GM12878 (cell line): ENCODE results near the gene PCBP4. TPM values are rescaled to one million over a fixed set of nuclear protein-coding genes. Genes with fewer than 3 reads are reported as not detected.

Experiments
- ATAC-seq: fragments of 200-7000 bp; cut with Tn5 transposase; 3 replicates; pipeline ENCODE4 v1.9.1; 2020; ENCODE audit warnings: mild to moderate bottlenecking, moderate library complexity
- BruUV-seq: library from RNA; stranded (reverse); fragments of 400-500 nt; replicated peaks from 2 replicates; lab custom pipeline; 2021; lab: Mats Ljungman, UMichigan
- CTCF ChIA-PET: fragments of 300-600 bp; sonication (Branson Sonifier 250); formaldehyde crosslinking; extraction: SDS; loops from one replicate; lab custom pipeline; 2021; ENCODE audit warnings: inconsistent platforms; lab: Yijun Ruan, JAX
- POLR2A ChIA-PET: fragments of 350-600 bp; formaldehyde crosslinking; extraction: SDS; loops from one replicate; lab custom pipeline; 2021; ENCODE audit warnings: inconsistent platforms; lab: Charles Lee
- RAD21 ChIA-PET: fragments of 300-600 bp; sonication (Branson Sonifier 250); formaldehyde crosslinking; loops from one replicate; lab custom pipeline; 2023; ENCODE audit warnings: antibody characterized with exemption; ENCODE audit not compliant: unreplicated experiment; lab: Charles Lee
- SMC1A ChIA-PET: fragments of 300-600 bp; sonication (Branson Sonifier 250); formaldehyde crosslinking; loops from one replicate; lab custom pipeline; 2023; ENCODE audit not compliant: unreplicated experiment, uncharacterized antibody; lab: Charles Lee
- DNase-seq: peaks from one replicate; pipeline ENCODE4 v3.0.0-alpha.2; 2011; ENCODE audit warnings: low read depth, low spot score
- FAIRE-seq: peaks from 3 replicates; lab custom pipeline; 2011; peaks lifted over from hg19 to GRCh38; lab: Jason Lieb, UNC
- H2AFZ ChIP-seq: 2 replicates; pipeline ENCODE4 v1.6.0; 2011; ENCODE audit warnings: low read depth, low read length, control low read depth; ENCODE audit not compliant: control insufficient read depth
- H3K27ac ChIP-seq: 2 replicates; pipeline ENCODE4 v1.5.1; 2011; ENCODE audit warnings: control low read depth; ENCODE audit not compliant: control insufficient read depth, insufficient read depth
- H3K27me3 ChIP-seq, 2 experiments: replicated peaks in 1 of 2; 2 replicates each; pipeline versions ENCODE4 v1.6.0 to v1.6.1; 2011; ENCODE audit warnings: low read length in 1 of 2; ENCODE audit not compliant: control insufficient read depth in 2 of 2, insufficient read depth in 2 of 2
- H3K36me3 ChIP-seq, 2 experiments: 2 replicates each; pipeline ENCODE4 v1.5.1; 2011; ENCODE audit warnings: low read length in 1 of 2; ENCODE audit not compliant: control insufficient read depth in 2 of 2, insufficient read depth in 2 of 2
- H3K4me1 ChIP-seq: 2 replicates; pipeline ENCODE4 v1.6.1; 2011; ENCODE audit warnings: mild to moderate bottlenecking, low read length, moderate library complexity, mixed read lengths; ENCODE audit not compliant: control insufficient read depth, insufficient read depth
- H3K4me2 ChIP-seq: 2 replicates; pipeline ENCODE4 v1.6.0; 2011; ENCODE audit warnings: control low read depth; ENCODE audit not compliant: control insufficient read depth, insufficient read depth
- H3K4me3 ChIP-seq: fragments of 200-600 bp; sonication (generic); 2 replicates; pipeline ENCODE4 v1.5.1; 2016
- H3K79me2 ChIP-seq: 2 replicates; pipeline ENCODE4 v1.6.0; 2011; ENCODE audit warnings: low read length; ENCODE audit not compliant: control insufficient read depth, insufficient read depth
- H3K9ac ChIP-seq: 2 replicates; pipeline ENCODE4 v1.8.0; 2011; ENCODE audit warnings: low read length, control low read depth, mixed read lengths; ENCODE audit not compliant: control insufficient read depth, insufficient read depth
- H3K9me3 ChIP-seq: replicated peaks from 3 replicates; pipeline ENCODE4 v1.5.1; 2011; ENCODE audit warnings: mild to moderate bottlenecking, low read length; ENCODE audit not compliant: control insufficient read depth, insufficient read depth
- H4K20me1 ChIP-seq: 2 replicates; pipeline ENCODE4 v1.6.0; 2011; ENCODE audit not compliant: control insufficient read depth, insufficient read depth
- BCL11A ChIP-seq: IDR thresholded peaks from 2 replicates; pipeline ENCODE4 v1.6.1; 2011; ENCODE audit warnings: low read depth, low read length
- BMI1 ChIP-seq: fragments of 450-650 bp; IDR thresholded peaks from 2 replicates; pipeline ENCODE4 v1.6.1; 2016; ENCODE audit warnings: mild to moderate bottlenecking, moderate library complexity, borderline replicate concordance
- CUX1 ChIP-seq: IDR thresholded peaks from 2 replicates; pipeline ENCODE4 v1.6.1; 2012; ENCODE audit warnings: improper control_type of control experiment, low read depth, low read length; ENCODE audit not compliant: insufficient replicate concordance
- FOS ChIP-seq: IDR thresholded peaks from 3 replicates; pipeline ENCODE4 v1.6.1; 2011; ENCODE audit warnings: borderline replicate concordance; ENCODE audit not compliant: insufficient read length; ENCODE audit errors: extremely low read depth
- NFXL1 ChIP-seq: fragments of 450-650 bp; IDR thresholded peaks from 2 replicates; pipeline ENCODE4 v1.6.1; 2017; ENCODE audit warnings: antibody characterized with exemption, mild to moderate bottlenecking, borderline replicate concordance
- PAX5 ChIP-seq: IDR thresholded peaks from 2 replicates; pipeline ENCODE4 v1.6.1; 2011; ENCODE audit warnings: low read depth, low read length, borderline replicate concordance
- RELB ChIP-seq: fragments of 450-650 bp; IDR thresholded peaks from 2 replicates; pipeline ENCODE4 v1.6.1; 2017; ENCODE audit warnings: low read depth, mild to moderate bottlenecking, moderate library complexity
- SIX5 ChIP-seq: IDR thresholded peaks from 2 replicates; pipeline ENCODE4 v1.6.1; 2011; ENCODE audit warnings: mild to moderate bottlenecking, low read depth, low read length, moderate library complexity; ENCODE audit not compliant: severe bottlenecking
- SPI1 ChIP-seq: IDR thresholded peaks from 2 replicates; pipeline ENCODE4 v1.6.1; 2011; ENCODE audit warnings: low read depth, mild to moderate bottlenecking, low read length, moderate library complexity, borderline replicate concordance; ENCODE audit not compliant: insufficient read depth
- SREBF2 ChIP-seq: IDR thresholded peaks from 2 replicates; pipeline ENCODE4 v1.6.1; 2012; ENCODE audit warnings: mild to moderate bottlenecking, low read length
- TBL1XR1 ChIP-seq: IDR thresholded peaks from 2 replicates; pipeline ENCODE4 v1.6.1; 2012; ENCODE audit warnings: low read depth, low read length, improper control_type of control experiment
- TCF3 ChIP-seq: IDR thresholded peaks from 2 replicates; pipeline ENCODE4 v1.6.1; 2012; ENCODE audit warnings: low read depth, mild to moderate bottlenecking, low read length, borderline replicate concordance; ENCODE audit not compliant: insufficient read depth
- WRNIP1 ChIP-seq: IDR thresholded peaks from 2 replicates; pipeline ENCODE4 v1.6.1; 2011; ENCODE audit warnings: low read depth, low read length, improper control_type of control experiment, borderline replicate concordance
- YBX1 ChIP-seq: fragments of 450-650 bp; IDR thresholded peaks from 2 replicates; pipeline ENCODE4 v1.6.1; 2016; ENCODE audit warnings: antibody characterized with exemption
- WGBS: methylation state at CpG from one replicate; pipeline ENCODE4 v1.1.6; 2016; ENCODE audit warnings: low lambda C conversion rate; ENCODE audit not compliant: insufficient replicate concordance, insufficient coverage; ENCODE audit errors: missing lambda C conversion rate; 5-methylcytosine and 5-hydroxymethylcytosine counted together
- in situ Hi-C: fragments of 300-500 bp; cut with MboI; formaldehyde crosslinking; loops from 9 replicates; pipeline ENCODE4 v1.14.3; 2018; ENCODE audit warnings: mixed read lengths
- intact Hi-C: fragments of 100-400 bp; cut with micrococcal nuclease; formaldehyde crosslinking; loops from one replicate; pipeline ENCODE4 v1.14.2; 2022; ENCODE audit not compliant: unreplicated experiment
- polyA plus RNA-seq, 11 experiments: library from polyadenylated mRNA; depleted of rRNA in 4 of 11; unstranded in 6 of 11; stranded (reverse) in 5 of 11; fragments of >200 nt; fragmentation: Nextera tagmentation in 4 of 11; fragmentation: Illumina TruSeq in 1 of 11; extraction: Ambion mirVana in 4 of 11; extraction: Trizol in 1 of 11; gene quantifications; 1 replicate in 1 of 11; 2 replicates in 10 of 11; pipeline versions ENCODE4 v1.2.1 to v1.2.3, GENCODE V29; 2011 to 2016; ENCODE audit warnings: inconsistent platforms in 2 of 11, missing spikeins in 2 of 11, low read depth in 1 of 11
- total RNA-seq, 4 experiments: library from RNA; depleted of rRNA in 3 of 4; stranded (reverse); fragments of >200 nt in 3 of 4; fragmentation: Illumina TruSeq in 1 of 4; extraction: Trizol in 1 of 4; gene quantifications; 2 replicates each; pipeline versions ENCODE4 v1.2.1 to v1.2.3, GENCODE V29; 2013 to 2021
- TF ChIP-seq, protein P1 (sequence below): IDR thresholded peaks from 2 replicates; pipeline ENCODE4 v1.6.1; 2011; ENCODE audit warnings: low read depth, low read length, improper control_type of control experiment, borderline replicate concordance

PCBP4 gene
- total and polyA plus RNA-seq, 10 of the 15 experiments (the other 5 are each of a cell fraction or from before 2014, with no cell fraction given) = 0.05 to 14.5 (median 4.2) TPM

- Histone ChIP-seq H3K27me3 (peaks cover 0 to 8% of the 10 kb centered on the region in 2 experiments; a peak in 3 of 4 replicates), H3K4me1 (no peaks in the 10 kb centered on the region), H3K36me3 (no peaks in the 10 kb centered on the region), H3K9ac (no peak overlapping the region), H3K79me2 (no peaks in the 10 kb centered on the region), H3K4me2 (no peak overlapping the region), H4K20me1 (no peaks in the 10 kb centered on the region), H3K9me3 (no peaks in the 10 kb centered on the region), H3K4me3 (no peak overlapping the region), H3K27ac (no peak overlapping the region), H2AFZ (no peak overlapping the region)
- no peak for FAIRE-seq
- ChIA-PET POLR2A (no interaction called here), RAD21 (interaction anchor here (1.2 kb wide), 1 partner anchor 12 kb away, joined by 3 read pairs; the partner anchor contains the start of gene RRP9), SMC1A (interaction anchor here (0.6 kb wide), 1 partner anchor 293 kb away, joined by 3 read pairs; no protein-coding TSS in a partner anchor), CTCF (interaction anchor here (1.2 to 1.6 kb wide), 4 partner anchors 11 to 29 kb away, joined by 4 to 5 read pairs (median 4); partner anchors contain the start of genes ABHD14B, PARP3 and RRP9)
- in situ Hi-C loops (no loop called here), intact Hi-C loops (no loop called here)
- WGBS = 63% methylated on average over 3 of the region's 3 CpGs
- BruUV-seq = no TSS peak
- no peak for ATAC-seq
- TF ChIP-seq BMI1 (no peak), TCF3 (no peak), PAX5 (no peak), SIX5 (no peak), FOS (no peak), SPI1 (no peak), BCL11A (no peak), TBL1XR1 (no peak), NFXL1 (no peak), SREBF2 (no peak), CUX1 (no peak), RELB (no peak), YBX1 (no peak), WRNIP1 (no peak)
- TF ChIP-seq, protein P1, sequence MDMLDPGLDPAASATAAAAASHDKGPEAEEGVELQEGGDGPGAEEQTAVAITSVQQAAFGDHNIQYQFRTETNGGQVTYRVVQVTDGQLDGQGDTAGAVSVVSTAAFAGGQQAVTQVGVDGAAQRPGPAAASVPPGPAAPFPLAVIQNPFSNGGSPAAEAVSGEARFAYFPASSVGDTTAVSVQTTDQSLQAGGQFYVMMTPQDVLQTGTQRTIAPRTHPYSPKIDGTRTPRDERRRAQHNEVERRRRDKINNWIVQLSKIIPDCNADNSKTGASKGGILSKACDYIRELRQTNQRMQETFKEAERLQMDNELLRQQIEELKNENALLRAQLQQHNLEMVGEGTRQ = no peak
- DNase-seq = no peak
These were observed 13.8 kb downstream of the PCBP4 start for GRCh38 chr3:51953445-51953844.
